DMS 273 treated with DMSO at 0.1 percent for 48 hours (cell line): ENCODE measurements around the gene CFAP46.

Experiments used
- DNase-seq: peaks from one replicate; lab custom pipeline; 2025; lab: John Stamatoyannopoulos, UW

Gene CFAP46

DNA sequence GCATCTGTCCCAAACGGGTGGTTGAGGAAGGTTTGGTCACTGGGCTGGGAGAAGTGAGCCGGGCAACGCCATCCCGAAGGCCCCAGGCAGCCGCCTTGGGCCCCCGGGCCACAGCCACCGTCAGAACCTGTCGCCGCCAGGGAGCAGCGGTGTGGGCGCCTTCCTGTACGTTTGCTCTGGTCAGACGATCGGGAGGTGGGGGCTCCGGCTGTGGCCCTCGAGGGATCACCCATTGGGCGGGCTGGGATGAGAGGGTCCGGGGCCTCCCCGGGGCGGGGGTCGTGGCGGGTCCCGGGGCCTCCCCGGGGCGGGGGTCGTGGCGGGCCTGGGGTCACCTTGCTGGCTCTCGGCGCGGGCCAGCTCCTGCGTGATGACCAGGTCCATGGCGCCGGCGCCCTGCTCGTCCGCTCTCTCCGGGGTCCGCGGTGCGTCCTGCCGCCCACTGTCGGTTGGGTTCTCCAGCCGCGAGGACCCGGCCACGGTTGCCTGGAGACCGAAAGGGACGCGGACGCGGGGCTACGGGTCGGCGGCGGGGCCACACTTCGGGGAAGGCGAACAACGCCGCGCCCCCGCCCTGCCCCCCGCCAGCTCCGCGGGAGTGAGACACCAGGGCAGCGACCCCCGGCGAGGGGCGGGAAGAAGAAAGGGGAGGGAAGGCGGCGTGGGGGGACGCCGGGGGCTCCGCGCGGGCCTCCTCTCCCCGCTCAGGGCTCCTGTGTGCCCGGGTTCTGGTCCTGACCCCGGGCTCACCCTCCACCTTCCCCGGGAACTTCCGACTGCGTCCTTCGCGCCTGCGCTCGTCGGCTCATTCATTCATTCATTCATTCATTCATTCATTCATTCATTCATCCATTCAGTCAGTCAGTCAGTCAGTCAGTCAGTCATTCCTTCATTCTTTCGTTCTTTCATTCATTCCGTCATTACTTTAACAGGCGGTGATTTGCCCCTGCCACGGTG lies at the start of gene CFAP46:
Gene CFAP46, minus strand, starts transcription at position 470 of the 957 bp plus-strand sequence. Its CDS starts 86 bp downstream, at position 384.
- no peak for DNase-seq

GRCh38 chr10:132991706-132992432 lies 49.5 kb upstream of the CFAP46 start:
- DNase-seq: no peak

DNA sequence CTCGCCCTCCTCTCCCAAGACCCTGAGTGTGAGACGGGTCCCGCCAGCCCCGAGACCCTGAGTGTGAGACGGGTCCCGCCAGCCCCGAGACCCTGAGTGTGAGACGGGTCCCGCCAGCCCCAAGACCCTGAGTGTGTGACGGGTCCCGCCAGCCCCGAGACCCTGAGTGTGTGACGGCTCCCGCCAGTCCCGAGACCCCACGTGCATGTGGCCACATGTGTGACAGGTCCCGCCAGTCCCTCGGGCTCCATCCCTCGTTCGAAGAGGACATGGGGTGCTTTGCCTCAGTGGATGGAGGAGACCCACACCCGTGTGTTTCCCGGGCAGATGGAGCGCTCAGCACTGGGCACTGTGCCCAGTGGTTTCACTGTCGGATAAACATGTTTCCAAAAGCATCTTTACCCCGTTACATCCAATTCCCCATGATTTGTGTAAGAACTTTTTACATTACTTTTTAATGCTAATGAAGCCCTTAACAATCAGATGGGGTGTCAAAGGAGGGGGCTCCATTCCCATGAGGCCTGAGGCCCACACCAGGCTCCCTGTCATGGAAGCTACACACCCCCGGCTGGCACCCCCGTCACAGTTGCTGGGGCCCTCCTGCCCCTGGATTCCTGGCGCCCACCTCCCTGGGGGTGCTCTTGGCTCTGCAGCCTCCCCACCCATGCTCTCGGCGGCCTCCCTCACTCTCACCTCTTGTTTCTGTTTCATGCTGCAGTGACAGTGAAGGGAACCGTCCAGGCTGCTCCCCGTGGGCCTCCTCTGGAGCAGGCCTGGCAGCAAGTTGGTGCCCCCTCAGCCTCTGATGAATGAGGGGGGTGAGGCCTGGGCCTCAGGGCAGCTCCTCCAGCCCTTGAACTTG lies 48.5 kb upstream of the CFAP46 start:
- DNase-seq: no peak

DNA sequence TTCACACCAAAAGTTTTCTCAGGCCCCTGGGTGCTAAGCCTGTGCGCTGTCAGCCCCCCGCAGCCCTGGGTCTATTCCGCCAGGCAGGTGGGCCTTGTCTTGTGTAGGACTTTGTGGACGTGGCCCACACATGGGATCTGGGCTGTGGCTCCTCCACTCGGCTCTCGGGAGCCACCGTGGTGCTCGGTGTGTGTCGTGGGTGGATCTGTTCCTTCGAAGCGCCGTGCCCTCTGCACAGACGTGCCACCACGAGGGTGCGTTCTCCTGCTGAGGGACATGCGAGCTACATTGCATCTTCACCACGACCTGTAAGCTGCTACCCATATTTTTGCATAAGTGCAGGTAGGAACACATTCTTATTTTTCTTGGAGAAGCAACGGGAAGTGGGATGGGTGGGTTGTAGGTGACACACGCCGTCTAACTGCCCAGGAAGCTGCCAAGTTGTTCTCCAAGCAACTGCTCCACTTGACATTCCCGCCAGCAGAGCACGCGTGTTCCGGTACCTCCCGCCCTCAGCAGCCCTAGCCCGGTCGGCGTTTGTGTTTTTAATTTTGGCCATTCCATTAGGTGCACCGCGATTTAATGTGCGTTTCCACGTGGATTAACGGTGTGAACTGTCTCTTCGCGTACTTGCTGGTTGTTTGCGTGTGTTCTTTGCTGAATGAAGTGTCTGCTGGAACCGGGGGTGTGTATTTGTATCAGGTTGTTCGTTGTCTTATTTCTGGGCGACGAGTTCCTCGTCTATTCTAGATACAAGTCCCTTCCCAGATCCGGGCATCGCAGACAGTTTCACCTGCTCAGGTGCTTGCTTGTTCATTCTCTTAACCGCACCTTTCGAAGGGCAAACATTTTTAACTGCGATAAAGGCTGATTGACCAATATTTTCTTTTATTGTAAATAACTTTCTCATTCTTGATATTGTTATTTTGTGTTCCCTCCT lies 47.4 kb upstream of the CFAP46 start:
- DNase-seq: no peak

DNA sequence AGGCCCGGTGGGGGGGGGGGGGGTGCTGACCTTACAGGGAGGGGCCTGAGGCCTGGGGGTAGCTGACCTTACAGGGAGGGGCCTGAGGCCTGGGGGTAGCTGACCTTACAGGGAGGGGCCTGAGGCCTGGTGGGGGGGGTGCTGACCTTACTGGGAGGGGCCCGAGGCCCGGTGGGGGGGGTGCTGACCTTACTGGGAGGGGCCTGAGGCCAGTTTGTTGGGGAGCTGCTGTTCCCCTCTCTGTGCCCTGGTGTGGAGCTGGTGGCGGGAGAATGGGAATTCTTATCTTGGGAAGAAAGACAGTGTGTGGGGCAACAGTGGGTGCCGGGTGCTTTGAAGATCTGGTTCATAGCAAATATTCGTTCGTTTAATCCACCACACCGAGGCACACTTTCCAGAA lies 46.6 kb upstream of the CFAP46 start:
- DNase-seq: no peak

- no peak for DNase-seq
Observed at GRCh38 chr10:132987671-132988571, 45.6 kb upstream of the CFAP46 start.

- no peak for DNase-seq
Observed at GRCh38 chr10:132986978-132987377, 44.6 kb upstream of the CFAP46 start.

GRCh38 chr10:132986576-132986975 lies 44.2 kb upstream of the CFAP46 start:
- DNase-seq: no peak

GRCh38 chr10:132986076-132986475 lies 43.7 kb upstream of the CFAP46 start:
- no peak for DNase-seq

- DNase-seq: no peak
Observed at GRCh38 chr10:132985546-132985900, 43.2 kb upstream of the CFAP46 start.

DNA sequence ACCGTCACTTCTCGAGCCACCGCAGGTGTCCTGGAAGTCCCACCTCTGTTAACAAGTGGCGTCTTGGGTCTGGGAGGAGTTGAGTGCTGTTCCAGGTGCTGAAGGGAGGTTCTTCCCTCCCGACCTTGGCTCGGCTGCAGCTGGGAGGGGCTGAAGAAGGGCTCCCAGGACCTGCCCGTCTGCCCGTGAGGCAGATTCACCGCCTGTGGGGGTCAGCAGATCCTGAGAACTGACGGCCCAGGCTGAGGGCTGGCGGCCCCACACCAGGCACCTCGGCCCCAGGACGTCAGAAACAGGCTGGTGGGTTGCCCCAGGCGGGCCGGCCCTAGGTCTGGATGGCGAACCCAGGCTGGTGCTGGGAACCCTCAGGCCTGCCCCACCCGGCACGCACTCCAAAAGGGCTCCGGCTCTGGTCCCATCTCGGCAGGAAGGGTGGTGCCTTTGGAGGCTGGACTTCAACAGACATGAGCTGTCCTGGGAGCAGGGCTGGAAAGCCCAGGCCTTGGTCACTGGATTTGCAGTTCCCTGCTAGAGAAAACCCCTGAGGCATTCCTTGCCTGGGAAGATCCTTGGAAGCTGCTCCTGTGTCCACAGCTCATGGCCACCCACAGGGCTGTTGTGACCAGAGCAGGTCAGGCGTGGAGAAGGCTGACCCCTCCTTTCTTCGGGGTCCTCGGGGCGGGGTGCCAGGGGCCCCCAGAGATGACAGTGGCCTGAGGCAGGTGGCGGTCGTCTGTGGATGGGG lies 42.6 kb upstream of the CFAP46 start:
- DNase-seq: no peak

GRCh38 chr10:132984008-132984295 lies 41.6 kb upstream of the CFAP46 start:
- DNase-seq: no peak

DNA sequence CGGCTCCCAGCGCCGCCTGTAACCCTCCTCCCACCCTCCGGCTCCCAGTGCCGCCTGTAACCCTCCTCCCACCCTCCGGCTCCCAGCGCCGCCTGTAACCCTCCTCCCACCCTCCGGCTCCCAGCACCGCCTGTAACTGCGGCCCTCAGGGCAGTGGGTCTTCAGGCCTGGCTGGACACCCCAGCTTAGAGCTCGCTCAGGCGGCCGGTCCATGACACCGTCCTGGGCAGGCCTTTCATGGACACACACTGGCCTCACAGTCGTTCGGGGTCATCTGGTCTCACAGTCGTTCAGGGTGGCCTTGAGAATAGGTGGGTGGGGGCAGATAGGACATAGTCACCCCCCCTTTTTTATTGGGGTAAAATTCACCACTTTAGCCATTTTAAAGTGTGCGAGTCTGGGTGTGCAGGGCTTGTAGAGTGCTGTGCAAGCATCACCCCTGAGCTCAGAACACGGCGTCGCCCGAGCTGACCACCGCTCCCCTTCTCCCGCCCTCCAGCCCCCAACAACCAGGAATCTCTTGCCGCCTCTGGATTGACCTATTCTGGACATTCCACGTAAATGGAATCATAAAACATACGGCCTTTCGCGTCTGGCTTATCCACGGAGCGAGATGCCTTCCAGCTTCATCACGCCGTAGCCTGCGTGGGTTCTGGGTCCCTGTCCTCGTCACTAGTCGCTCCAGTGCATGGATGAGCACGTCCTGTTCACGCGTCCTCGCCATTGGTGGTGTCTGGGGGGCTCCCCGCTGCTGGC lies 41.1 kb upstream of the CFAP46 start:
- DNase-seq: no peak

DNA sequence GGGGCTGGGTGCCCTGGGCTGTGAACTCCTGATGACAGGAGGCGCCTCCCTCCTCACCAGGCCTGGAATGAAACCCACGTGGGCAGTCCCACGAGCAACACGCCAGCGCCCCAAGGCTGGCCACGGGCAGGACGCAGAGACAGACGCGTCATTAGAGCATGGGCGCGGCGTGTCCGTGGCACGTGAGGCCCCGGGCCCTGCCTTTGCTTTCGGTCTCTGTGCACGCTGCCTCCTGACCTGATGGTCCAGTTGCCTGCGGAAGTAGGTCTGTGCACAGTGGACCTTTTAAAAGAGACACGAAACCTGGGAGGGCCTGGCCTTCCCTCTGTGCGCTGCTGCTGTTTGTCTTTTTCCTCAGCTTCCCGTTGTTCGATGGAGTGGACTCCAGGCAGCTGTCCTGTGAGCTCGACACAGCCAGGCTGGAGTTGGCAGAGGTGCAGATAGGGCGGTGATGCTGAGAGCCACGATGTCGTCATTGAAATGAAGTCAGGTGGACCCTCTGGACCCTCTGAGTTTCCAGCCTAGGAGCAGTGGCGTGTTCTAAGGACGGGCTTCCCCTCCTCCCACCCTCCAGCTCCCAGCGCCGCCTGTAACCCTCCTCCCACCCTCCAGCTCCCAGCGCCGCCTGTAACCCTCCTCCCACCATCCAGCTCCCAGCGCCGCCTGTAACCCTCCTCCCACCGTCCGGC lies 40.1 kb upstream of the CFAP46 start:
- DNase-seq: no peak

DNA sequence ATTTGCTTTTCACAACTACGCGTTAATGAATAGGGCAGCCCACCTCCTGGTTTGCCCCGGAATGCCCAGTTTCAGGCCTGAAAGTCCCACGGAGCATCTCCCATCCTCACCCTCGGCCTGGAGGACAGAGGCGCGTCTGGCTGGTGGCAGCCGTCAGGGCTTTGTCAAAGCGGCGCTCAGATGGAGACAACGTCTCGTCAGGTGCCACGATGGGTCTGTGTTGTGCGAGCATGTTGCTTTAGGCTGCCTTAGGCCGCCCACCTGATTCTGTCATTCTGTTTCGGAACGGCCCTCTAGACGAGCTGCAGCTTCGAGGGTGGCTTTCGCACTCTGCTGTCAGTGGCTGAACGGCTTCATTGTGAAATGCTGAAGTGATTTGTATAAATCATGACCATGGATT lies 39.4 kb upstream of the CFAP46 start:
- no peak for DNase-seq

GRCh38 chr10:132981173-132981555 lies 38.8 kb upstream of the CFAP46 start:
- DNase-seq: no peak

GRCh38 chr10:132980426-132981172 lies 38.2 kb upstream of the CFAP46 start:
- no peak for DNase-seq
